Duodenal mucosa (tissue), 2 donors: ENCODE results near the gene BHLHE40.

Experiments
- H3K27ac ChIP-seq: one replicate; pipeline ENCODE4 v1.7.0; 2013; ENCODE audit warnings: low read depth, low read length
- H3K27me3 ChIP-seq, 2 donors: one replicate each; pipeline ENCODE4 v1.7.0; 2013; ENCODE audit warnings: low read length in 2 of 2, control low read depth in 1 of 2; ENCODE audit not compliant: insufficient read depth in 2 of 2, control insufficient read depth in 1 of 2
- H3K36me3 ChIP-seq, 2 donors: one replicate each; pipeline ENCODE4 v1.7.0; 2013; ENCODE audit warnings: low read length in 2 of 2, control low read depth in 1 of 2; ENCODE audit not compliant: insufficient read depth in 2 of 2, control insufficient read depth in 1 of 2
- H3K4me1 ChIP-seq, 2 donors: one replicate each; pipeline ENCODE4 v1.7.0; 2013; ENCODE audit warnings: low read length in 2 of 2, control low read depth in 1 of 2; ENCODE audit not compliant: insufficient read depth in 2 of 2, control insufficient read depth in 1 of 2
- H3K4me3 ChIP-seq, 2 donors: one replicate each; pipeline ENCODE4 v1.7.0; 2013; ENCODE audit warnings: low read length in 2 of 2, low read depth in 1 of 2
- H3K9ac ChIP-seq, 2 donors: one replicate each; pipeline ENCODE4 v1.7.0; 2013; ENCODE audit warnings: low read length in 2 of 2, low read depth in 1 of 2
- H3K9me3 ChIP-seq, 2 donors: one replicate each; pipeline ENCODE4 v1.7.0; 2013; ENCODE audit warnings: low read length in 2 of 2, control low read depth in 1 of 2; ENCODE audit not compliant: control insufficient read depth in 1 of 2

The BHLHE40 gene

DNA sequence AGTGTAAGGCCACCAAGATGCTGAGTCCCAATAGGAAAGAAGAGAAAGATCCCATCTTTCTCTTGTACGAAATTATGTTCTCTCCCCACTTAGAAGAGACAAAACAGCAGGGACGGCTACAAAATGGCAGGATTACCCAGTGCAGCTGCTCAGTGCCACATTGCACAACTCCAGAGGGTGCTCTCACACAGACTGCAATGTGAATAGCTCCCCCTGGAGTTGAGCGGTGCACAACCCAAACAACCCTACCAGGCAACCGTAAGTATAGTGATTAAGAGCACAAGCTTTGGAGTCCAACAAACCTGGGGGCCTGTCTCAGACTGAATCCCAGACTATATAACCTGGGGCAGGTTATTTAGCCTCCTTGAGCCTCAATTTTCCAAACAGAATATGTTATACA, 3.1 kb upstream of the BHLHE40 start:
- H3K4me3 ChIP-seq, result no peak overlapping the region

DNA sequence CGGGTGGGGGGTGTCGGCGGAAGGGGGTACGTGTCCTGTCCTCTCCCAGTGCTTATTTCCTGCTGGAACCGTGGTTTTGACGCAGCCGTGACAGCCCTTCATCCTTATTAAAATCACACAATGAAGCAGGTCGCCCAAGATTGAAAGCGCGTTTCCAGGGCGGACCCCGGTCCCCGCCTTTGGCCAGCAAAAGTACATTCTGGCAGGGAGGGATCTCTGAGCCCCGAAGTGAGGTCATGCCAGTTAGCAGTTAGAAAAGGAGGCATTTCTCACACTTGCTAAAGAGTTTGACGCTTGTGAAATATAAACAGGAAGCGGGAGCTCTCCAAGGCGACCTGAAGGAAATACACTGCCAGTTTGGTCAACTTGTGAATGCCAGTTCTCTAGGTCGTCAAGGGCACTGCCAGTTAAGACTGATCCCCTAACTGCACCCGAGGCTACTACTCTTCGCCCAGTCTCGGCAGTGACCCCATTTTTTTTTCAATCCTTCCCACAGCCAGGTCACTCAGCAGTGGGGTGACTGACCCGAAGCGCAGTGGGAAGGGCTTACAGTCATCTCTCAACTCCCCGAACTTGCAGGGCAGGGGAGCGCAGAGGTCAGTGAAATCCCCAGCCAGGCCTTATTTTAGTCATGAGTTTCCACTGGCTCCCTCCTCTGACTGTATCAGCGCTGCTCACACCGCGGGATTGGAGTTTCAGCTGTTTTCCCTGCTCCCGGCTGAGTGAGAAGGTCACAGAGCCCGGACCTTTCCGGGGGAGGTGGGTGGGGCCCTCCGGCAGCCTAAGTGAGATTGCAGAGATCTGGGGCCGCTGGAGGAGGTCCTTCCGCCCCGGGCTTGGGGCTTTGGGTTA, 2.0 kb upstream of the BHLHE40 start:
- Histone ChIP-seq H3K4me1 (peaks cover 24 to 25% of the 10 kb centered on the region in 2 donors), H3K27ac (peak overlapping the region; percentile 99), H3K9ac (peak overlapping the region; percentile 92 to 100)

More for the DNA sequence above, 3.1 kb upstream of the BHLHE40 start:
- Histone ChIP-seq H3K36me3 (no peaks in the 10 kb centered on the region), H3K27me3 (no peaks in the 10 kb centered on the region), H3K9me3 (no peaks in the 10 kb centered on the region), H3K9ac (peak overlapping the region in 1 of 2 donors; percentile 4), H3K27ac (no peak overlapping the region), H3K4me1 (peaks cover 12 to 15% of the 10 kb centered on the region in 2 donors)

DNA sequence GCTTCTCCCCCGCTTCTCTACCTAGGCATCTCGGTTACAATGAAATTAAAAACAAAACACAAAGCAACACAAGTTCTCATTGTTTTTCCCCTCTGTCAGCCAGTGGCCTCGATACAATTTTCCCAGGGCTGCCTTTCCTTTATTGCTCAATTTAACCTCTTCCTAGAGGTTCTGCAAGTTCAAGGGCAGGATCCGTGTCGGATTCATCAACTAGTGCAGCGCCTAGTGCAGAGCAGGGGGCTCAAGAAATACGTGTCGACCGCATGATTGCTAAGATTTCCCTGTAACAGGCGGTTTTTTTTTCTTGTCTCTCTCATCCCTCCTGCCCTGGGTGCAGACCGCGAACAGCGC, 1.4 kb upstream of the BHLHE40 start:
- H3K27ac ChIP-seq, result peak overlapping the region; percentile 99
- peak overlapping the region; percentile 92 to 100 for H3K9ac ChIP-seq
- H3K27me3 ChIP-seq, result no peaks in the 10 kb centered on the region
- peaks cover 12 to 15% of the 10 kb centered on the region in 2 donors for H3K36me3 ChIP-seq
- H3K4me3 ChIP-seq, result peak overlapping the region; percentile 71 to 79
- H3K4me1 ChIP-seq, result peaks cover 29 to 30% of the 10 kb centered on the region in 2 donors
- no peaks in the 10 kb centered on the region for H3K9me3 ChIP-seq

More for the DNA sequence above, 2.0 kb upstream of the BHLHE40 start:
- Histone ChIP-seq H3K4me3 (peak overlapping the region; percentile 71 to 79), H3K27me3 (no peaks in the 10 kb centered on the region), H3K9me3 (no peaks in the 10 kb centered on the region), H3K36me3 (peaks cover 9% of the 10 kb centered on the region in 2 donors)

- peaks cover 17 to 20% of the 10 kb centered on the region in 2 donors for H3K36me3 ChIP-seq
- H3K27ac ChIP-seq, result peak overlapping the region; percentile 99
- peak overlapping the region; percentile 71 to 79 for H3K4me3 ChIP-seq
- no peaks in the 10 kb centered on the region for H3K27me3 ChIP-seq
- H3K9me3 ChIP-seq, result no peaks in the 10 kb centered on the region
- H3K9ac ChIP-seq, result peak overlapping the region; percentile 92 to 100
- H3K4me1 ChIP-seq, result peaks cover 35% of the 10 kb centered on the region in 2 donors
These were observed 852 bp upstream of the BHLHE40 start for GRCh38 chr3:4978204-4978965.

DNA sequence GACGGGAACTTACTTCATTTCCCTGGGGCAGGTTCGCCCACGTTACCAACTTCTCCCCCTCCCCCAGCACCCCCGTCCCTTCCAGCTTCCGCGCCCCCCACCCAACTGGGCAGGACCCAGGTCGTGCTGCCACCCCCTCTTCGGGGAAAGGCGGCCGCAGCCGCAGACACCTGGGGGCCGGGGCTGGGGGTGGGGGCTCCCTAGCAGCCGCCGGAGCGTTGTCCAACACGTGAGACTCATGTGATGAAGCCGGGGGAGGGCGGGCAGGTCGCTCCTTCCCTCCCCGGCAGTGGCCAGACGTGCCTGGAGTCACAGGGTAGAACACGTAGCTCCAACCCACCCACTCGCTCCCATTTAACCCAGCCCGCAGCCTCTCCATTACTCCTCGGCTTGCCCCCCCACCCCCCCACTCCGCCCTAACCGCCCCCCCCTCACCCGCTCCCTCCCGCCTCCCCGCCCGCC, 240 bp upstream of the BHLHE40 start:
- Histone ChIP-seq H3K4me1 (peaks cover 41% of the 10 kb centered on the region in 2 donors), H3K36me3 (peaks cover 23 to 25% of the 10 kb centered on the region in 2 donors), H3K27ac (peak overlapping the region; percentile 99), H3K9ac (peak overlapping the region; percentile 92 to 100), H3K4me3 (peak overlapping the region; percentile 85 to 99), H3K9me3 (no peaks in the 10 kb centered on the region), H3K27me3 (no peaks in the 10 kb centered on the region)

- Histone ChIP-seq H3K4me1 (peaks cover 53% of the 10 kb centered on the region in 2 donors), H3K9me3 (no peaks in the 10 kb centered on the region), H3K27ac (peak overlapping the region; percentile 96), H3K27me3 (no peaks in the 10 kb centered on the region), H3K4me3 (peak overlapping the region; percentile 85 to 99), H3K36me3 (peaks cover 25% of the 10 kb centered on the region in 2 donors), H3K9ac (peak overlapping the region; percentile 89 to 100)
These were observed 1.3 kb downstream of the BHLHE40 start for GRCh38 chr3:4980229-4981203.

- Histone ChIP-seq H3K36me3 (peaks cover 25% of the 10 kb centered on the region in 2 donors), H3K9ac (peak overlapping the region; percentile 78 to 89), H3K4me1 (peaks cover 58 to 60% of the 10 kb centered on the region in 2 donors), H3K27ac (peak overlapping the region; percentile 71), H3K9me3 (no peaks in the 10 kb centered on the region), H3K27me3 (no peaks in the 10 kb centered on the region), H3K4me3 (peak overlapping the region; percentile 70 to 99)
These were observed 2.0 kb downstream of the BHLHE40 start for GRCh38 chr3:4981294-4981664.

DNA sequence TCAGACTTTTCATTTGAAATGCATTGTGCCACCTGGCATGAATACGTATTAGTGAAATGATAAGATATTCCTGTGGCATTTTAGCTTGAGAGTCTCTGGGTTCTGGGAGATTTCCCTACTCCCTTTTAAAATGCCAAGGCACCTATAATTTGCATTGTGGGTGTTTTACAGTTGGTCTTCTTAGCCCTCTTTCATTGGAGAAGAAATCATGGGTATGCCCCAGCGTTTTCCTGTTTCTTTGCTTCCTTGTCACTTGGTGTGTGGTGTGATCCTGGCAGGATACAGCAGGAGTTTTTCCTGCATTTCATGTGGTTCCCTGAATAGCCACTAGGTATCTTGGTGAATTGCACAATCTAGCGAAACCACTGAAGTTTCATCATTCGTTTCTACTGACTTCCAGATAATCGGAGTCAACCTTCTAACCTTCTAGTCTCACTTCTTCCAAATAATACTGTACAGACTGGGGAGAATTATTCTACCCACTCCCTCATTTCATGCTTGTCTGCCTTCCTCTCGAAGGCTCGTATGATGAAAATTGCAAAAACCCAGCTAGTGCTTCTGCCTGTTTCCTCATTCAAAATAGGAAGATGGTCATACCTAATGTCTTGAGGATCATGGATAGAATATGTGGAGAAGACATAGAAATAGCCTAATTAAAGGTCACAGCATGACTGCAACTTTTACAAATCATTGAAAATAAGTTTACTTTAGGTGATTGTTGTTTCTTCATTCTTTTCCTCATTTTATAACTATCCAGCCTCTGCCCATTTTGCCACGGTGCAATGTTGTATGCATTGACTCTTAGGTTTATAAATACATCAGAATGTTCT, 2.6 kb downstream of the BHLHE40 start:
- H3K9ac ChIP-seq, result peak overlapping the region; percentile 78 to 89

More for the DNA sequence above, 2.6 kb downstream of the BHLHE40 start:
- H3K9me3 ChIP-seq, result no peaks in the 10 kb centered on the region
- peaks cover 25% of the 10 kb centered on the region in 2 donors for H3K36me3 ChIP-seq
- peaks cover 55 to 59% of the 10 kb centered on the region in 2 donors for H3K4me1 ChIP-seq
- no peaks in the 10 kb centered on the region for H3K27me3 ChIP-seq
- H3K27ac ChIP-seq, result peak overlapping the region; percentile 71
- H3K4me3 ChIP-seq, result peak overlapping the region; percentile 70 to 99
